Muscle layer of colon (tissue), 2 donors: ENCODE measurements around the gene PRRX2.
A peak's percentile ranks its signal among the peaks of the same experiment; 100 is the strongest.

ENCODE experiments used
- H3K27ac ChIP-seq: one replicate; pipeline ENCODE4 v1.7.0; 2013; ENCODE audit warnings: low read depth, mild to moderate bottlenecking, low read length, moderate library complexity
- H3K27me3 ChIP-seq, 2 donors: one replicate each; pipeline ENCODE4 v1.7.0; 2013; ENCODE audit warnings: low read length in 2 of 2, mild to moderate bottlenecking in 2 of 2; ENCODE audit not compliant: insufficient read depth in 2 of 2, control insufficient read depth in 1 of 2
- H3K36me3 ChIP-seq: one replicate; pipeline ENCODE4 v1.7.0; 2013; ENCODE audit warnings: mild to moderate bottlenecking, low read length; ENCODE audit not compliant: insufficient read depth
- H3K4me1 ChIP-seq: one replicate; pipeline ENCODE4 v1.7.0; 2013; ENCODE audit warnings: mild to moderate bottlenecking, low read length; ENCODE audit not compliant: insufficient read depth
- H3K4me3 ChIP-seq, 2 donors: one replicate each; pipeline ENCODE4 v1.7.0; 2013; ENCODE audit warnings: low read length in 2 of 2, low read depth in 1 of 2, mild to moderate bottlenecking in 1 of 2, moderate library complexity in 1 of 2
- H3K9ac ChIP-seq: one replicate; pipeline ENCODE4 v1.7.0; 2013; ENCODE audit warnings: low read length
- H3K9me3 ChIP-seq: one replicate; pipeline ENCODE4 v1.7.0; 2013; ENCODE audit warnings: mild to moderate bottlenecking, low read length
- donor health status: abdominal sarcoma.
- donor health status: Adenocarcinoma of cecum.

PRRX2 gene

DNA sequence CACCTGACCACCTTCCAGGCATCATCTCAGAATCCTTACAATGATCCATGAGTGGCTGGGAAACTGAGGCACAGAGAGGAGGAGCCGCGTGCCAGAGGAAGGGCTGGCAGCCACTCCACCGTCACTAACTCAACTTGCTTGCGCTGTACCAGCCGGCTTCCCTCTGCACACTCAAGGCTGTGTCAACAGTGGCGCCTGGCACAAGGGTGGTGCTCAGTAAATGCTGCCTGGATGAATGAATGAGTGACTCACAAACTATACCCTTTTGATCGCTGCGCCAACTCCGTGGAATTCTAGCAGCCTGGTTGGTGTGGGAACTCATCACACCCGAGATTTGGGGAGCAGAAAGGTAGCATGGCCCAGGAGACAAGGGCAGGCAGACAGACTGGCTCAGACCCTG, 21.9 kb downstream of the PRRX2 start:
- Histone ChIP-seq H3K9me3 (no peaks in the 10 kb centered on the region), H3K36me3 (no peaks in the 10 kb centered on the region), H3K4me1 (no peaks in the 10 kb centered on the region), H3K27me3 (peaks cover 0 to under 1% of the 10 kb centered on the region in 2 donors), H3K27ac (no peak overlapping the region), H3K4me3 (no peak overlapping the region), H3K9ac (no peak overlapping the region)

DNA sequence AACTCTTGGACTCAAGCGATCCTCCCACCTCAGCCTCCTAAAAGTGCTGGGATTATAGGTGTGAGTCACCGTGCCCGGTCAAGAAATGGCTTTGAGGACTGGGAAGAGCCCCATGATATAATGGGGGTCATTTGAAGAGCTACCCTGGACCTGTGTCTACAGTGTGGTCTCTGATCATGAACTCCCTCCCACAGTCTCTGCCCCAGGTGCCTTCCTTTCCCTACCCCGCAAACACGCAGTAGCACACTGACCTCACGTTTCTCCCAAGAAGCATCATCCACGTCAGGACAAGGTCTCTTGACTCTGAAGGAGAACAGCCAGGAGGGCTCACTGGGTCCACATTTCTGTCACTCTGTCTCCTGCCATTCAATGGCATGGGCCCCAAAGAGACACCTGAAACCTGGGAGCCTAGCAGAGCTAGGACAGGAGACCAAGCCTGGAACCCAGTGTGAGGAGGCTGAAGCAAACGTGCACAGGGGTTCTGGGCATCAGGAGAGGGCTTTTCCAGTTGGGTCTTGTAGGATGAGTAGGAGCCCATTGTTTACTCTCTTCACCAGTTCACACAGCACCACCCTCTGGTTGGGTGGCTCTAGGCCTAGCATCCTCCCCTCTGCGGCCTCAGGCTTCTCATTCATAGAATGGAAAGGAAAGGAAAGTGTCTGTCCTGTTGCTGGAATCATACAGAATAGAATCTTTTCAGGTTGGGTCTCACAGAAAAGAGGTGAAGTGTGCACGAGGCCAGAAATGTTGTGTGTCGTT, 23.0 kb downstream of the PRRX2 start:
- Histone ChIP-seq H3K9me3 (no peaks in the 10 kb centered on the region), H3K4me3 (no peak overlapping the region), H3K27ac (no peak overlapping the region), H3K9ac (no peak overlapping the region), H3K27me3 (no peaks in the 10 kb centered on the region), H3K36me3 (no peaks in the 10 kb centered on the region), H3K4me1 (no peaks in the 10 kb centered on the region)

DNA sequence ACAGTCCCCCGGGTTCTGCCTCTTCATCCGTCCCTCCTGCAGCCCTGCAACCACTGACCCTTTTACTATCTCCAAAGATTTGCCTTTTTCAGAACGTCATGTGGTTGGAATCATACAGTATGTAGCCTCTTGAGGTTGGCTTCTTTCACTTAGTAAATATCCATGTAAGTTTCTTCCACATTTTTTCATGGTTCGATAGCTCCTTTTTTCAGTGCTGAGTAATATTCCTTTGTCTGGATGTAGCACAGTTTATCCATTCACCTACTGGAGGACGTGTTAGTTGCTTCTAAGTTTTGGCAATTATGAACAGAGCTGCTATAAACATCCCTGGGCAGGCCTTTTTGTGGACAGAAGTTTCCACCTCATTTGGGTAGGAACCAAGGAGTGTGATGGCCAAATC, 27.1 kb downstream of the PRRX2 start:
- no peak overlapping the region for H3K27ac ChIP-seq
- peaks cover 6% of the 10 kb centered on the region for H3K4me1 ChIP-seq
- H3K36me3 ChIP-seq, result no peaks in the 10 kb centered on the region
- H3K9ac ChIP-seq, result no peak overlapping the region
- H3K27me3 ChIP-seq, result peaks cover 0 to 4% of the 10 kb centered on the region in 2 donors
- H3K4me3 ChIP-seq, result no peak overlapping the region
- no peaks in the 10 kb centered on the region for H3K9me3 ChIP-seq

DNA sequence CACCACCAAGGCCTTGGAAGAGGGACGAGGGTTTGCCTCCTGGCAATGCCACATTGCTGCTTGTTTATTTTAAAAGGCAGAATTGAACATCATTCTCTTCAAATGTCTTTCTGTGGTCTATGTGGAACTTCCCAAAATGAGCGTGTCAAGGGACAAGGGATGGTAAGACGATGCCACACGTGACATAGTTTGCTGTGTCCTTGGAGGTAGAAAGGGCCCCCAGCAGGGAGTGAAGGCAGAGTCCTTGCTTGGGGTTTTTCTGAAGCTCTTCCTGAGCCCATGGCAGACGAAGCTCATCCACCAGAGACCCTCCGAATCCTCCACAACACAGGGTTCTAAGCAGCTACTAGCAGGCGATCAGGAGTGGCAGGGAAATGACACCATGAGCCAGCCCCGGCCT, 28.3 kb downstream of the PRRX2 start:
- H3K9ac ChIP-seq, result no peak overlapping the region
- H3K27me3 ChIP-seq, result peaks cover 0 to 15% of the 10 kb centered on the region in 2 donors
- H3K36me3 ChIP-seq, result no peaks in the 10 kb centered on the region
- H3K27ac ChIP-seq, result no peak overlapping the region
- H3K4me1 ChIP-seq, result peaks cover 6% of the 10 kb centered on the region
- no peaks in the 10 kb centered on the region for H3K9me3 ChIP-seq
- H3K4me3 ChIP-seq, result no peak overlapping the region

DNA sequence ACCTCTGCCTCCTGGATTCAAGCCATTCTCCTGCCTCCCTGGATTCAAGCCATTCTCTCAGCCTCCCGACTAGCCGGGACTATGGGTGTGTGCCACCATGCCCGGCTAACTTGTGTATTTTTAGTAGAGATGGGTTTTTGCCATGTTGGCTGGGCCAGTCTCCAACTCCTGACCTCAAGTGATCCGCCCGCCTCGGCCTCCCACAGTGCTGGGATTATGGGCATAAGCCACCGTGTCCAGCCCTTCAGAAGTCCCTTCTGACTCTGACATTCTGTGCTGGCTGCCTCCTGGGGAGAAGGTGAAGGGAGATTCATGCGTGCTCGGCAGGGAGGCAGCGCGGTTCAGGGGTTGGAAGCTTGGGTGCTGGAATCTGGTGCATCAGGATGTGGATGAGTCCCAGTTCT, 28.8 kb downstream of the PRRX2 start:
- peaks cover 6% of the 10 kb centered on the region for H3K4me1 ChIP-seq
- peaks cover 0 to 15% of the 10 kb centered on the region in 2 donors for H3K27me3 ChIP-seq
- no peak overlapping the region for H3K9ac ChIP-seq
- no peak overlapping the region for H3K4me3 ChIP-seq
- no peak overlapping the region for H3K27ac ChIP-seq
- H3K36me3 ChIP-seq, result no peaks in the 10 kb centered on the region
- H3K9me3 ChIP-seq, result no peaks in the 10 kb centered on the region

DNA sequence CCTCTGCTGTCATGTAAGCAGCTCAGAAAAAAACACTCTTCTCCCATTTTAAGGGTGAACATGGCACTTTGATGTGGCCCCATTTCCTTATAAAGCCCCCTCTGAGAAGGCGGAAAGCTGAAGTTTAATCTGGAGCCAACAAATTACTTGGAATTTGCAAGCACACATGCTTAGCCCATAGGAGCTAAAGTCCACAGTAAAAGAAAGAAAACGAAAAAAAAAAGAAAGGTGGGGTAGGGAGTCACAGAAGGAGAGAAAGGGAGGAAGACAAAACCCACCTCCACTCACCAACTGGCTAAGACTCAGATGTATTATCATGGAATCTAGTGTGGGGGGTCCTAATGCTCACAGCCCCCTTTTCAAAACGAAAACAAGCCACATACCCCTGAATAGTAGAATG, 30.4 kb downstream of the PRRX2 start:
- no peak overlapping the region for H3K4me3 ChIP-seq
- peaks cover 0 to 15% of the 10 kb centered on the region in 2 donors for H3K27me3 ChIP-seq
- no peaks in the 10 kb centered on the region for H3K9me3 ChIP-seq
- no peak overlapping the region for H3K27ac ChIP-seq
- H3K36me3 ChIP-seq, result no peaks in the 10 kb centered on the region
- H3K9ac ChIP-seq, result no peak overlapping the region
- H3K4me1 ChIP-seq, result peaks cover 6% of the 10 kb centered on the region

DNA sequence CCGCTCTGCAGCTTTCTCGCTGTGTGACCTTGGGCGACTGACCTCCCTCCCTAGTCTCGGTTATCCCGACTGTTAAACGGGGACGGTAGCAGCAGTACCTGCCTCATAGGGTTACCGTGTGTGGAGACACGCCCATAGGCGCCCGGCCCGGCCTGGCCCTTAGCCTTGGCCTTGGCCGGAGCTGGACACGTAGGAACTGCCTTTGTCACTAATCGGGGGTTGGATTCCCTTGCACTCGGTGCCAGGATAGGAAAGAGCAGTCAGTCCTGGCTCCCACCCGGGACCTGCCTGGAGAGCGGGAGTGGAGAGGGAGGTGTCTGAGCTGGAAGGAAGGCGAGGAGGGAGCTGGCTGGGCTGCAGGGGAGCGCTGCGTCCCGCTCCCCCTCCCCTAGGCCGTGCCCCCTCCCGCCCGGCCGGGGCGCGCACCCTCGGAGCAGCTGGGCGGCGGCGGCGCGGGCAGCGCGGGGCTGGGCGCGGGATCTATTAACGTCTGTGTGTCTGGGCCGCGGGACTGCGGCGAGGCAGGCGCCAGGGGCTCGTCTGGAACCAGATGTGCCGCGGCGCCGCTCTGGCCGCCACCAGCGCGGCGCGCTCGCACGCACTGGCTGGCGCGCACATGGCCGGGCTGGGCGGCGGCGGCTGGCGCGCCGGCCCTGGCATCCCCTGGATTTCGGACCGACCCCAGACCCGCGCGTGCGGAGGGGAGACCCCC, 31.7 kb downstream of the PRRX2 start:
- H3K4me1 ChIP-seq, result peaks cover 6% of the 10 kb centered on the region
- no peaks in the 10 kb centered on the region for H3K9me3 ChIP-seq
- no peak overlapping the region for H3K9ac ChIP-seq
- H3K4me3 ChIP-seq, result peak overlapping the region; percentile 7 to 41
- H3K27ac ChIP-seq, result no peak overlapping the region
- peaks cover 0 to 15% of the 10 kb centered on the region in 2 donors for H3K27me3 ChIP-seq
- H3K36me3 ChIP-seq, result no peaks in the 10 kb centered on the region

DNA sequence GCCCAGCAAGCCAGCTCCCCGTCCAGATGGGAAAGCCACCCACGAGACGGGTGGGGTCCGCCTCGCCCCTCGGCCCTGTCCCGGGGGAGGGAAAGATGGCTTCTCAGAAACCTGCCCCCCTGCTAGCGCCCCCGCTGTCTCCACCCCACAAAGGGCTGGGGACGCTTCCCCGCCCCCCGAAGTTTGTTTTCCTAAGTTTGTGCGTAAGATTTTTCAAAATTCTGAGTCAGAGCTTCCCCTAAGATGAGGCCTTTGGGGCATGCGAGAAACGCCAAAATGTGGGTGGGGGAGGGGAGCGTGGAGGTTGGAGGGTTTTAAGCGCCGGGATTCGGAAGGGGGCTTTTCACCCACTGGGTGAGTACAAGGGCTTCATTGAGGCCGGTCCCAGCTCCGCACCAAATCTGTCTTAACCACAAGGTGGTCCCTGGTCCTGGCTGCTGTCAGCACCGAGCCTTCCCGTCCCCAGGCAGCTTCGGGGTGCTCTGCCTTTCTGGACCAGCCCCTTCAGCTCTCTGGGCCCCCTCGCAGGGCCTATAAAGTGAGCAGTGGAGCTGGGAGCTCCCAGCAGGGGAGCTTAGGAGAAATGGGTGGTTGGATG, 32.3 kb downstream of the PRRX2 start:
- Histone ChIP-seq H3K9ac (no peak overlapping the region), H3K4me1 (peaks cover 9% of the 10 kb centered on the region), H3K9me3 (no peaks in the 10 kb centered on the region), H3K4me3 (peak overlapping the region in 1 of 2 donors; percentile 7), H3K36me3 (no peaks in the 10 kb centered on the region), H3K27me3 (peaks cover 0 to 15% of the 10 kb centered on the region in 2 donors), H3K27ac (no peak overlapping the region)

DNA sequence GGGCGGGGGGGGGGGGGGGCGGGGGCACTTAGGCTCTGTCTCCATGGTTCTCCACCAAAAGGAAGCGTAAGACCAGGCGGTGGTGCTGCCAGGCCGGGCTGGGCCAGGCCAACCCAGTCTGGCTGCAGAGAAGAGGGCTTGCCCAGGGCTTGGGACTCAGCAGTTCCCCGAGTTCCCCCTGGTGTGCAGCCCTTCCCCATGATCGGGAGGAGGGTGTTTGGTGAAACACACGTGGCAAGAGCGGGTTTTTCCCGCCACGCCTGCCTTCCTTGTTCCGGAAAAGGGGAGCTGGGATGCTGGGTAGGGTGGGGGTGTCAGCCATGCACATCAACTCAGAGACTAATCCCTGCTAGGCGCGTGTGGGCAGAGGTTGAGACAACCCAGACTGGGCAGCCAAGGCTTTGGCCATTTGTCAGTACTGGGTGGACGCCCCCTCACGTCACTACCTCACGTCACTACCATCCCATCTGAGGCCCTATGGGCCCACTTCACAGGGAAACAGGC, 32.9 kb downstream of the PRRX2 start:
- Histone ChIP-seq H3K36me3 (no peaks in the 10 kb centered on the region), H3K9me3 (no peaks in the 10 kb centered on the region), H3K27ac (no peak overlapping the region), H3K27me3 (peaks cover 0 to 15% of the 10 kb centered on the region in 2 donors), H3K4me1 (peaks cover 15% of the 10 kb centered on the region), H3K4me3 (no peak overlapping the region), H3K9ac (no peak overlapping the region)

DNA sequence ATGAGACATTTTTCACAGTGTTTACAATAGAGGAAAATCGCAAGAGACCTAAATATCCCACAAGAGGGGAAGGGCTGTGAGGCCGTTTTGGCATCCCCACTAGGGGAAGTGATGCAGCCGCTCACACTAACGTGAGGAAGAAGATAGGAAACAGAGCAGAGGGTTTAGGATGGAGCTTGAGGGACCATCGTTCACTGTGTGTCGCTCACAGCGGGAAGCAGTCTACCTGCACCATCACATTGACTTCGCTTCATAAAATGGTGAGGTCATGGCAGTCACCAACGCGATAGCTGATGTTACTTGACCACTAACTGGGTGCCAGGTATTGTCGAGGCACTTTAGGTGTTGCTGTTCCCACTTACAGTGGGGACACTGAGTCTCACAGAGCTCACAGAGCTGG, 35.6 kb downstream of the PRRX2 start:
- Histone ChIP-seq H3K9me3 (no peaks in the 10 kb centered on the region), H3K4me3 (no peak overlapping the region), H3K36me3 (no peaks in the 10 kb centered on the region), H3K27ac (no peak overlapping the region), H3K4me1 (peaks cover 27% of the 10 kb centered on the region), H3K9ac (no peak overlapping the region), H3K27me3 (peaks cover 0 to 15% of the 10 kb centered on the region in 2 donors)

DNA sequence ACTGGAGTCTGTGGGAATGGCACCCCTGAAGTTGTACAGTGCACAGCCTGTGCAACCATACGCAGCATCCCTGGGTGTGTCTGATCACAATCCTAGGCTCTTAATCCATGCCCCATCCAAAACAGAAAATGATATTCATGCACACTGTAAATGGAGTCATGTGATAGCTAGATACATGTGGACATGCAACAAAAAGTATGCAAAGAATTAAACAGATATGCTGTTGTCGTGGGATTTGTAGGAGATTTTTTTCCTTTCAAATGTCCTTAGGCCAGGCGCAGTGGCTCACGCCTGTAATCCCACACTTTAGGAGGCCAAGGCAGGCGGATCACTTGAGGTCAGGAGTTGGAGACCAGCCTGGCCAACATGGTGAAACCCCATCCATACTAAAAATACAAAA, 36.1 kb downstream of the PRRX2 start:
- H3K4me3 ChIP-seq, result no peak overlapping the region
- no peaks in the 10 kb centered on the region for H3K36me3 ChIP-seq
- no peak overlapping the region for H3K9ac ChIP-seq
- no peak overlapping the region for H3K27ac ChIP-seq
- H3K27me3 ChIP-seq, result peaks cover 0 to 15% of the 10 kb centered on the region in 2 donors
- H3K4me1 ChIP-seq, result peaks cover 27% of the 10 kb centered on the region
- H3K9me3 ChIP-seq, result no peaks in the 10 kb centered on the region
